OCI-LY1 (cell line): ENCODE measurements around the gene LRRC45.

Experiments
- H2AFZ ChIP-seq: fragments of 200-600 bp; sonication (generic), shearing (Covaris generic); 2 replicates; pipeline ENCODE4 v1.6.0; 2014; ENCODE audit warnings: antibody characterized with exemption, mild to moderate bottlenecking, low read length
- H3F3A ChIP-seq: fragments of 200-600 bp; sonication (generic), shearing (Covaris generic); 2 replicates; pipeline ENCODE4 v1.6.0; 2014; ENCODE audit warnings: mild to moderate bottlenecking, antibody characterized with exemption, low read length, moderate library complexity; ENCODE audit not compliant: insufficient read depth
- H3K27ac ChIP-seq: fragments of 200-600 bp; sonication (generic); 2 replicates; pipeline ENCODE4 v1.5.1; 2014; ENCODE audit warnings: low read length, mixed run types, mild to moderate bottlenecking, low read depth; ENCODE audit not compliant: poor library complexity, severe bottlenecking
- H3K27me3 ChIP-seq: fragments of 200-600 bp; sonication (generic); 2 replicates; pipeline ENCODE4 v1.6.0; 2014; ENCODE audit warnings: antibody characterized with exemption, mild to moderate bottlenecking, low read length, moderate library complexity; ENCODE audit not compliant: insufficient read depth
- H3K36me3 ChIP-seq: fragments of 200-600 bp; sonication (generic); 2 replicates; pipeline ENCODE4 v1.6.1; 2014; ENCODE audit warnings: mild to moderate bottlenecking, antibody characterized with exemption, low read length, moderate library complexity, mixed read lengths; ENCODE audit not compliant: insufficient read depth
- H3K4me1 ChIP-seq: fragments of 200-600 bp; sonication (generic); 2 replicates; pipeline ENCODE4 v1.5.1; 2014; ENCODE audit warnings: mild to moderate bottlenecking, low read length, moderate library complexity; ENCODE audit not compliant: insufficient read depth, severe bottlenecking
- H3K4me2 ChIP-seq: fragments of 200-600 bp; sonication (generic), shearing (Covaris generic); 2 replicates; pipeline ENCODE4 v1.6.1; 2014; ENCODE audit warnings: low read length
- H3K4me3 ChIP-seq: fragments of 200-600 bp; sonication (generic); 2 replicates; pipeline ENCODE4 v1.5.1; 2014; ENCODE audit warnings: low read length, low read depth, mild to moderate bottlenecking, mixed read lengths; ENCODE audit not compliant: poor library complexity, severe bottlenecking
- H3K79me2 ChIP-seq: fragments of 200-600 bp; shearing (Covaris generic); 2 replicates; pipeline ENCODE4 v1.6.1; 2016; ENCODE audit warnings: mixed run types, low read length, mixed read lengths; ENCODE audit not compliant: insufficient read depth
- H3K9ac ChIP-seq: fragments of 200-600 bp; sonication (generic), shearing (Covaris generic); 2 replicates; pipeline ENCODE4 v1.6.1; 2014; ENCODE audit warnings: mild to moderate bottlenecking, low read length, mixed read lengths
- H3K9me2 ChIP-seq: fragments of 200-600 bp; sonication (generic), shearing (Covaris generic); 2 replicates; pipeline ENCODE4 v1.6.1; 2014; ENCODE audit warnings: low read depth, mild to moderate bottlenecking, low read length, mixed read lengths
- H3K9me3 ChIP-seq: fragments of 200-600 bp; shearing (Covaris generic); 2 replicates; pipeline ENCODE4 v1.6.1; 2014; ENCODE audit warnings: low read length, mixed read lengths
- H4K20me1 ChIP-seq: fragments of 200-600 bp; sonication (generic), shearing (Covaris generic); 2 replicates; pipeline ENCODE4 v1.6.0; 2016; ENCODE audit warnings: mild to moderate bottlenecking, low read length; ENCODE audit not compliant: insufficient read depth
- EZH2 ChIP-seq: fragments of 200-600 bp; sonication (generic), shearing (Covaris generic); IDR thresholded peaks from 2 replicates; pipeline ENCODE4 v1.8.0; 2017; ENCODE audit warnings: borderline replicate concordance, mixed run types, mild to moderate bottlenecking, antibody characterized with exemption, low read length, moderate library complexity, mixed read lengths
- TF ChIP-seq, protein P1 (sequence below): fragments of 200-600 bp; sonication (generic), shearing (Covaris generic); IDR thresholded peaks from 2 replicates; pipeline ENCODE4 v1.5.1; 2017; ENCODE audit warnings: mild to moderate bottlenecking, antibody characterized with exemption, low read length, moderate library complexity, mixed read lengths

LRRC45 gene

DNA sequence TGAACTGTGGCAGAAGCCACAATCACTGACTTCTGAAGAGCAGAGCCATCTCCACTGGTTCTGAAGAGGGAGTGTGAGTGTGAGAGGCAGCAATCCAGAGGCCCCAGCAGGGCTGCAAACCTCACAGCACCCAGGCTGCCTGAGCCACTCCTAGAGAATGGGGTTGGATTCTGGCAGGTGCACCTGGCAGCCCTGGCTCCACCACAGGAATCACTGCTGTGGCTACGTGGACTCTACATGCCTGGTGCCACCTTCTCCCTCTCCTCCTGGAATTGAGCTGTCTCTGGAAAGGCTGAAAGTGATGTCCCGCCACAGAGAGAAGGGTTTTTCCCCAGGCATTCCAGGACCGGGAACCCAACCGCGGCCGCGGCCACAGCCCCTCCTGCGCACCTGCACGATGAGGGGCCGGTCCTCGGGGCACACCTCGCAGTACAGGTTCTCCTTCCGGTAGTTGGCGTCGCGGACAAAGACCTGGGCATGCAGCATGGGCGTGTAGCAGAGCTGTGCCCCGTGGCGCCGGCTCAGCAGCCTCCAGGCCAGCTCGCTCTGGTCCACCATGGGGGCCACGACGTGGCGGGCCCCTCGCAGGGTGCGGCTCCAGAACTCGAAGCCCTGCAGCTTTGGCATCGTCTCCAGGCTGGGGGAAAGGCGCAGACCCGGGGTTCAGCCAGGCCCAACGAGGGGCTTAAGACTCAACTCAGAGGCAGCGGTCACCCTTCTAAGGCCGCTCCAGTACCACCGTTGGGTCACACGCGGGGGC lies 41.5 kb downstream of the LRRC45 start:
- Histone ChIP-seq H3K36me3 (peaks cover 43% of the 10 kb centered on the region), H3K9ac (peak overlapping the region; percentile 76), H3K9me3 (no peaks in the 10 kb centered on the region), H4K20me1 (no peaks in the 10 kb centered on the region), H3K9me2 (no peaks in the 10 kb centered on the region), H3K79me2 (no peaks in the 10 kb centered on the region), H3K4me1 (peaks cover 25% of the 10 kb centered on the region), H2AFZ (no peak overlapping the region), H3K4me3 (peak overlapping the region; percentile 79), H3K4me2 (peak overlapping the region; percentile 90), H3K27ac (peak overlapping the region; percentile 29), H3K27me3 (no peaks in the 10 kb centered on the region), H3F3A (no peaks in the 10 kb centered on the region)
- TF ChIP-seq EZH2: no peak
- TF ChIP-seq, protein P1, sequence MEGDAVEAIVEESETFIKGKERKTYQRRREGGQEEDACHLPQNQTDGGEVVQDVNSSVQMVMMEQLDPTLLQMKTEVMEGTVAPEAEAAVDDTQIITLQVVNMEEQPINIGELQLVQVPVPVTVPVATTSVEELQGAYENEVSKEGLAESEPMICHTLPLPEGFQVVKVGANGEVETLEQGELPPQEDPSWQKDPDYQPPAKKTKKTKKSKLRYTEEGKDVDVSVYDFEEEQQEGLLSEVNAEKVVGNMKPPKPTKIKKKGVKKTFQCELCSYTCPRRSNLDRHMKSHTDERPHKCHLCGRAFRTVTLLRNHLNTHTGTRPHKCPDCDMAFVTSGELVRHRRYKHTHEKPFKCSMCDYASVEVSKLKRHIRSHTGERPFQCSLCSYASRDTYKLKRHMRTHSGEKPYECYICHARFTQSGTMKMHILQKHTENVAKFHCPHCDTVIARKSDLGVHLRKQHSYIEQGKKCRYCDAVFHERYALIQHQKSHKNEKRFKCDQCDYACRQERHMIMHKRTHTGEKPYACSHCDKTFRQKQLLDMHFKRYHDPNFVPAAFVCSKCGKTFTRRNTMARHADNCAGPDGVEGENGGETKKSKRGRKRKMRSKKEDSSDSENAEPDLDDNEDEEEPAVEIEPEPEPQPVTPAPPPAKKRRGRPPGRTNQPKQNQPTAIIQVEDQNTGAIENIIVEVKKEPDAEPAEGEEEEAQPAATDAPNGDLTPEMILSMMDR: no peak

DNA sequence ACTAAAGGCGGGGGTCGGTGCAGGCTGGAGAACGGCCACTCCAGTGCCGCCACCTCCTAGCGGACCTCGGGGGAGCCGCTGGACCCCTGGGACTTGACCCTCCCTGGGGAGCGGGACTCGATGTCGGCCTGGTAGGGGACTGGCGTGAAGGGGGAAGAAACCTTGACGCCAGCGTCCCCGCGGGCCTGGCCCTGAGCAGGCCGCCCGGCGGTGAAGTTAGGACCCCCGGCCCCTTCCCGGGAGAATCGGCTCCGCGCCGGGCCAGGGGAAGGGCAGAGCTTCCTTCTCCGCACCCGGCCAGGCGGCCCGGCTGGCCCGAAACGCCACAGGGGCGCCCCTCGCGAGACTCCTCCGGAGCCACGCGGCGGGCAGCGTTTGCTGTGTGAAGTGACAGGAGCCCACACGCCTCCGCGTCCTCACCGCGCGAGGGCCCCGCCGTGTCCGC lies 42.1 kb downstream of the LRRC45 start:
- Histone ChIP-seq H3K4me1 (peaks cover 25% of the 10 kb centered on the region), H3F3A (no peaks in the 10 kb centered on the region), H3K9ac (peak overlapping the region; percentile 76), H3K4me3 (peak overlapping the region; percentile 79), H3K79me2 (no peaks in the 10 kb centered on the region), H3K27me3 (no peaks in the 10 kb centered on the region), H3K9me2 (no peaks in the 10 kb centered on the region), H3K4me2 (peak overlapping the region; percentile 90), H2AFZ (no peak overlapping the region), H3K27ac (peak overlapping the region; percentile 29), H3K36me3 (peaks cover 37% of the 10 kb centered on the region; the same call in 1 of the 2 replicates), H4K20me1 (no peaks in the 10 kb centered on the region), H3K9me3 (no peaks in the 10 kb centered on the region)
- TF ChIP-seq, protein P1: no peak
- TF ChIP-seq EZH2: no peak

DNA sequence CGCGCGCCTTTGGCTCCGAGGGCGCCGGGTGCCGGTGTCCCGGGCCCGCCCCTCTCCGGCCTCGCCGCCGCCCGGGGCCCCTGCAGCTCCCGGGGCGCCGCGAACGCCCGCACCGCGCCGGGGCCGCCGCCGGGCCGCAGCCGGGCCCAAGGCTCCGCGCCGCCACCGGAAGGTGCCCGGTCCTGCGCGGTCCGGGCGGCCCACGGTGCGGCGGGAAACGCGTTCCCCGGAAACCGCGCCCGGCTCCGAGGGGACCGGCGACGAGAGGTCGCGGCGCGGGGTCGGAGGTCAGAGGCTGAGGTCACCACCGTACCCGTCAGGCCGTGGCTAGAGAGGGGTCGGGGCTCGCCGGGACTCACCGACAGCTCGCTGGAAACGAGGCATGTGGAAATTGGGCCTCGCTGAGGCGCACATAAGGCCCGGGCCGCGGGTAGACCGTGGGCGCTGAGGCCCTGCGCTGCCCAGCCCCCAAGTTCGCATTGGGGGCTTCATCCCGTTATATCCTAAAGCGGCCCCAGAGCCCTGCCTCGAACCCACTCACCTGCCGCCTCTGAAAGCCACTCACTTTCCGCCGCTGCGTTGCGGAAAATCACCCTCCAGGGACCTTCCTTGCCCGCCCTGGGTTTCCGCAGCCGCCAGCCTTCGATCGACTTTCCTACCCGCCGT lies 42.7 kb downstream of the LRRC45 start, which contains the start of gene DUS1L:
Gene DUS1L, minus strand, starts transcription at position 167 of the 666 bp plus-strand sequence. CDS start 745 bp downstream, outside the sequence.
- H3K27ac ChIP-seq: peak within 1 kb of the TSS; percentile 43

More for the DNA sequence above, 42.7 kb downstream of the LRRC45 start, which contains the start of gene DUS1L:
- Histone ChIP-seq H3K4me1 (peaks cover 25% of the 10 kb centered on the region), H3K9ac (peak within 1 kb of the TSS; percentile 82), H2AFZ (peak within 1 kb of the TSS; percentile 51; the same call in 1 of the 2 replicates), H3K79me2 (no peaks in the 10 kb centered on the region), H3K9me2 (no peaks in the 10 kb centered on the region), H3K4me3 (peak within 1 kb of the TSS; percentile 79), H3F3A (no peaks in the 10 kb centered on the region), H3K4me2 (peak within 1 kb of the TSS; percentile 97), H3K36me3 (peaks cover 32% of the 10 kb centered on the region; the same call in 1 of the 2 replicates), H3K9me3 (no peaks in the 10 kb centered on the region), H4K20me1 (no peaks in the 10 kb centered on the region), H3K27me3 (no peaks in the 10 kb centered on the region)
- TF ChIP-seq EZH2: no peak
- TF ChIP-seq, protein P1: no peak
